GM04503 (cell line): ENCODE data around the gene SCO1.
"Not testable (repeated sequence)": the region's sequence is repeated elsewhere in the genome, so short reads cannot be mapped to it uniquely, and the experiment has no call there.

Experiments used
- DNase-seq: peaks from one replicate; pipeline ENCODE4 v3.0.0-alpha.2; 2012; ENCODE audit warnings: low read depth

Gene SCO1

GRCh38 chr17:10697092-10698081, at the start of gene SCO1, which contains the start of gene ADPRM:
Gene SCO1, minus strand, starts transcription at chr17:10697533. Its CDS starts 26 bp downstream, at chr17:10697507.
Gene ADPRM, plus strand, starts transcription at chr17:10697594. Its CDS starts 7,333 bp downstream, at chr17:10704927.
- DNase-seq, result peak; percentile 73

- DNase-seq, result peak; percentile 68
Observed at GRCh38 chr17:10745231-10745630, 47.9 kb upstream of the SCO1 start.

- no peak for DNase-seq
Observed at GRCh38 chr17:10744501-10745000, 47.2 kb upstream of the SCO1 start.

- peak; percentile 37 for DNase-seq
Observed at GRCh38 chr17:10743316-10744009, 46.1 kb upstream of the SCO1 start.

- no peak for DNase-seq
Observed at GRCh38 chr17:10742431-10742830, 45.1 kb upstream of the SCO1 start.

- DNase-seq, result no peak
Observed at GRCh38 chr17:10741416-10742135, 44.2 kb upstream of the SCO1 start.

GRCh38 chr17:10739386-10739785, 42.1 kb upstream of the SCO1 start:
- no peak for DNase-seq

- DNase-seq, result no peak
Observed at GRCh38 chr17:10738521-10739258, 41.4 kb upstream of the SCO1 start.

- DNase-seq, result no peak
Observed at GRCh38 chr17:10737736-10738135, 40.4 kb upstream of the SCO1 start.

GRCh38 chr17:10737168-10737622, 39.9 kb upstream of the SCO1 start:
- DNase-seq, result no peak

- DNase-seq, result no peak
Observed at GRCh38 chr17:10735821-10736220, 38.5 kb upstream of the SCO1 start.

GRCh38 chr17:10735251-10735650, 37.9 kb upstream of the SCO1 start:
- no peak for DNase-seq

GRCh38 chr17:10733666-10734065, 36.3 kb upstream of the SCO1 start:
- no peak for DNase-seq

GRCh38 chr17:10732121-10732520, 34.8 kb upstream of the SCO1 start:
- not testable (repeated sequence) for DNase-seq

- no peak for DNase-seq
Observed at GRCh38 chr17:10731408-10731879, 34.1 kb upstream of the SCO1 start.

- not testable (repeated sequence) for DNase-seq
Observed at GRCh38 chr17:10730247-10730646, 32.9 kb upstream of the SCO1 start.

GRCh38 chr17:10729334-10730193, 32.2 kb upstream of the SCO1 start, which contains the start of gene TMEM220:
Gene TMEM220, minus strand, starts transcription at chr17:10730023. Its CDS starts 172 bp downstream, at chr17:10729851.
- peak; percentile 34 for DNase-seq

- no peak for DNase-seq
Observed at GRCh38 chr17:10728331-10728892, 31.1 kb upstream of the SCO1 start.

GRCh38 chr17:10727192-10727591, 29.9 kb upstream of the SCO1 start:
- no peak for DNase-seq

- DNase-seq, result no peak
Observed at GRCh38 chr17:10726196-10726595, 28.9 kb upstream of the SCO1 start.
